ENCODE measurements around the gene WDR33. TPM values are rescaled to one million over a fixed set of nuclear protein-coding genes. Genes with fewer than 3 reads are reported as not detected.

Gene WDR33
- polyA plus RNA-seq, 4 donors: 45.3 to 65.9 (median 54.4) TPM

GRCh38 chr2:127700527-127701192 lies 110.3 kb downstream of the WDR33 start:
- DNase-seq (ENCODE audit: low read depth in 4 of 4, low spot score in 2 of 4): no peak

DNA sequence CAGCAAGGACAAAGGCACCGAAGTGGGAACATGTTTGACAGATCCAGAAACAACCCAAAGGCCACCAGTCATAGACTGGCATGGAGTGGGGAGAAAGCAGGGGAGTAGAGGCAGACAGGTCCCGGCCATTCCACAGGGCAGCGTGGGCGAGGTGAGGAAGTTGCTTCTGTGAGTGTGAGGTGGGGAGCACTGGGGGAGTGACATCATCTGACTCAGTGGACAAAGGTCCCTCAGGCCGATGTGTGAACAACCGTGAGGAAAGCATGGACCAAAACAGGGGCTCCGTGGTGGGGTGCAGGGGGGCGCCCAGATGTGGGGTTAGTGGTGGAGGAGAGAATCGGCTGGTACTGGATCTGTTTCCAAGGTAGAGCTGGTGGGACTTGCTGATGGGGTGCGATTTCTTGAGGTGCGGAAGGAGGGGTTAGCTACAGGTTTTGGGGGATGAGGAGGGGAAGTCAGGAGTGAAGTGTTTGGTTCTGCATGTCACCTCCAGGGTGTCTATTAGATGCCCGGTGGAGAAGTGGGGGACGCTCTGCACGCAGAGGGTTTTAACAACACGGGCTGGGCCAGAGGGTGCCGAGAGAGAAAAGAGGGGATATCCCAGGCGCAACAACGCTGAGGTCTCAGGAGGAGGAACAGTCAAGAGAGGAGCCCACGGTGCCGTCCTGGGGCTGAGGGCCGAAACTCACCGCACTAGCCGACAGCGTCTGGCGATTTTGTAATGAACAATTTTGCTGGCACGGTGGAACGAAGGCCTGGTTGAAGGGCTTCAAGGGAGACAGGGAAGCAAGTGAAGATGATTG lies 112.2 kb downstream of the WDR33 start:
- no peak for DNase-seq (ENCODE audit: low read depth in 4 of 4, low spot score in 2 of 4)

- DNase-seq (ENCODE audit: low read depth in 4 of 4, low spot score in 2 of 4): no peak
These were observed 113.3 kb downstream of the WDR33 start for GRCh38 chr2:127697482-127698180.

DNA sequence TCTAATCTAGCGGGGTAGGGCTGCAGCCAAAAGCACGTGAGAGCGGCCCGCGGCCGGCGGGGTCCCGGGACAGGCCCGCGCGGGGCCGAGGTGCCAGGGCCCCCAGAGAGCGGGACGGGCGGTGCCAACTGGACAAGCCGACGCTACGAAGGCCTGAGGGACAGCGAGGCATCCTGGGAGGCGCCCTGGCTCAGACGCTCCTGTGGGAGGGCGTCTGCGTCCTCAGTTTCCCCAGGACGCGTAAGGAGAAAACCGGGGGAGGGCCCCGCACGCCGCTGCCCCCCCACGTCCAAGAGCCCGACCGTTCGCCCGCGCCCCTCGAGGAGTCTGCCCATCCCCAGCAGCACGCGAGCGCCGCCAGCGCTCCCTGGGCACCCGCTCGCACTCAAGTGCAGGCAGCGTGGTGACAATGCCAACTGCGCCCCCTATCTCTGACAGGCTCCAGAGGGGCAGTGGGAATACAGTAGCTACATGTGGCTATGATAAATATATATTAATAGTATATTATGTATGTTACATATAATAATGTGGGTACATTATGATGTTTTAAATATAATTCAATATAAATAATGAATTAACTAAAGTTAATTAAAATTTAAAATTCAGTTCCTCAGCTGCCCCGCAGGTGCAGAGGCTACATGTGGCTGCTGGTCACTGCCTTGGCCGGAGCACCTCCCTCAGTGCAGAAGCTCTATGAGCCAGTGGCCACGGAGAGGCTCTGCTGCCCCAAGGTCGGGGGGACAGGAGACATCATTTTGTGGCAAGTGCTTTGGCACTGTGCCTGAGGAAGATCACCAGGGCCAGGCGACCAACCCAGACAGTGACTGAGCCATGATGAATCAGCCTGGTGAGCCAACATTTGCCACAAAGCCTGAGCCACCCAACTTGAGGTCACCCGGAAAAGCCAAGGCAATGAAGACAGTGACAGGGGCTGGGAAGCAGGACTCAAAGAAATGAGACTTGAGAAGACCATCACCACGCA lies 115.2 kb downstream of the WDR33 start:
- no peak for DNase-seq (ENCODE audit: low read depth in 4 of 4, low spot score in 2 of 4)

DNA sequence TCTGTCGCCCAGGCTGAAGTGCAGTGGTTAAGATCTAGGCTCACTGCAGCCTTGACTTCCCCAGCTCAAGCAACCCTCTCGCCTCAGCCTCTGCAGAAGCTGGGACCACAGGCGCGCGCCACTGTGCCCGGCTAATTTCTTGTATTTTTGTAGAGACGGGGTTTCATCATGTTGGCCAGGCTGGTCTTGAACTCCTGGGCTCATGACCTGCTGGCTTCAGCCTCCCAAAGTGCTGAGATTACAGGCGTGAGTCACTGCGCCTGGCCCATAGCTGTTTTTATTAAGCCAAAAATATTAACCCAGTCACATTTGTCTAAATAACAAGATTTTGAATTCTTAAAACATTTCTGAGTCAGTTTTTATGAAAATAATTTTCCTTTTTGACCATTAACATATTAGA lies 116.0 kb downstream of the WDR33 start:
- DNase-seq (ENCODE audit: low read depth in 4 of 4, low spot score in 2 of 4): no peak

- no peak for DNase-seq (ENCODE audit: low read depth in 4 of 4, low spot score in 2 of 4)
These were observed 120.3 kb downstream of the WDR33 start for GRCh38 chr2:127690696-127691095.

DNA sequence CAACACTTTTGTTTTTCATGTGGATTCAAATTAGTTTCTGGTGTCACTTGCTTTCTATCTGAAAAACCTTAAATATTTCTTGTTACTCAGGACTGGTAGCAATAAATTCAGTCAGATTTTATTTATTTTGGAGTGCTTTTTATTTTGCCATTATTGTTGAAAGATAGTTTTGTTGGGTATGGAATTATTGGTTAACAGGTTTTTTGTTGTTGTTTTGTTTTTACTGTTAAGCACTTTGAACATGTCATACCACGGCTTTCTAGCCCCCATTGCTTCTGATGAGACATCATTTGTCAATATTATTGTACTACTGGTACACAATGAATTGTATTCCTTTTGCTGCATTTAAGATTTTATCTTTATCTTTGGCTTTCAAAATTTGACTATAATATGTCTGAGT lies 122.6 kb downstream of the WDR33 start:
- DNase-seq (ENCODE audit: low read depth in 4 of 4, low spot score in 2 of 4): no peak

GRCh38 chr2:127685410-127686080 lies 125.4 kb downstream of the WDR33 start:
- DNase-seq (ENCODE audit: low read depth in 4 of 4, low spot score in 2 of 4): no peak

- DNase-seq (ENCODE audit: low read depth in 4 of 4, low spot score in 2 of 4): no peak
These were observed 127.2 kb downstream of the WDR33 start for GRCh38 chr2:127683757-127684156.

DNA sequence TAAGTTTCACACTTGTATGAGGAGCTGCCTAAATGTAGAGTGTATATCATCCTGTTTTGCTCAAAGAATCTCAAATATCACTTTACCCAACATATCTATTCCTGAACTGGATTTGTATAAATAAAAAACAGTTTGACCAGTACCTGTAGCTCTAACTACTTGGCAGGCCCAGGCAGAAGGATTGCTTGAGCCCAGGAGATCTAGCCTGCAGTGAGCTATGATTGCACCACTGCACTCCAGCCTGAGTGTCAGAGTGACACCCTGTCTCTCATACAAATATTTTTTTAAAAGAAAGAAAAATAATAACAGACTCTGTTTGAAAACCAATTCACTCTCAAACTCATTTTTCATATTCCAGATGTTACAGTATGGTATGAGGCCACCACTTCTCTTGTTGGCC lies 127.9 kb downstream of the WDR33 start:
- DNase-seq (ENCODE audit: low read depth in 4 of 4, low spot score in 2 of 4): no peak

- DNase-seq (ENCODE audit: low read depth in 4 of 4, low spot score in 2 of 4): no peak
These were observed 128.8 kb downstream of the WDR33 start for GRCh38 chr2:127681976-127682857.

GRCh38 chr2:127681288-127681804 lies 129.6 kb downstream of the WDR33 start:
- no peak for DNase-seq (ENCODE audit: low read depth in 4 of 4, low spot score in 2 of 4)

- DNase-seq (ENCODE audit: low read depth in 4 of 4, low spot score in 2 of 4): no peak
These were observed 130.2 kb downstream of the WDR33 start for GRCh38 chr2:127680706-127681287.

- no peak for DNase-seq (ENCODE audit: low read depth in 4 of 4, low spot score in 2 of 4)
These were observed 131.2 kb downstream of the WDR33 start for GRCh38 chr2:127679680-127680361.

DNA sequence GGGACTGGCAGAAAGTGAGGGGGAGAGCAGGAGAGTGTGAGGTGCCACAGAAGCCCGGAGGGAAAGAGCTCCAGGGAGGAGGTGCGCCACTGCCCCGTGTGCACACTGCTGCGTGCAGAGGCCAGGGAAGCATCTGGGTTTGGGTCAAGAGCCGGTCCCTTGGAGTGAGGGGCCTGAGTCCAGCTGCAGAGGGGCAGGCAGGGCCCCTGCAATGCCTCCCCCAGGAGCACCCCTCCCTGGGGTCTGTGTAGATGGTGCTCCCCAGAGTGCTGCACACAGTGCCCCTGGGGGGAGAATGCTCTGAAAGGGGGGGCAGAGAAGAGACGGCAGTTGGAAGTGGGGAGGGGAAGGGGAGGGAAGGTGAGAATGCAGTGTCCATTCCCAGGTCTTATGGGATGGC lies 132.0 kb downstream of the WDR33 start:
- DNase-seq (ENCODE audit: low read depth in 4 of 4, low spot score in 2 of 4): no peak

DNA sequence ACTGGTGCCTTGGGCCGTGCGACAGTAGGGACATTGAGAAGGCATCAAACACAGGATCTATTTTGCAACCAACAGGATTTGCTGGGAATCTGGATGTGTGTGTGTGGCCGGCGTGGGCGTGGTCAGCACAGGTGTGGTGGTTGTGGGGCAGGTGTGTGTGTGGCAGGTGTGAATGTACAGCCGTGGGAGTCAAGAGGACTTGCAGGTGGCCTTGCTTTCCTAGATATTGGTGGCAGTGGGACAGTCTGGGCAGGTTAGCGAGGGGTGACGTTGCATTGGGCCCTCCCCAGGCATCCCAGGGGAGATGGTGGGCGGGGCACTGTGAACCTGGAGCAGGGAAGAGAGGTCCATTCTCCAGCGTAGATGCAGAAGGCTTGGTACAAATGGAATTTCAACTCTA lies 132.4 kb downstream of the WDR33 start:
- DNase-seq (ENCODE audit: low read depth in 4 of 4, low spot score in 2 of 4): no peak

- no peak for DNase-seq (ENCODE audit: low read depth in 4 of 4, low spot score in 2 of 4)
These were observed 134.1 kb downstream of the WDR33 start for GRCh38 chr2:127676906-127677305.
